K562 (cell line): ENCODE results near the gene GPR75. TPM values are rescaled to one million over a fixed set of nuclear protein-coding genes. Genes with fewer than 3 reads are reported as not detected.

Experiments
- ATAC-seq: fragments of 200-7000 bp; cut with Tn5 transposase; 3 replicates; pipeline ENCODE4 v1.9.1; 2020; ENCODE audit warnings: moderate library complexity
- BruUV-seq: library from RNA; stranded (reverse); fragments of 400-500 nt; replicated peaks from 2 replicates; lab custom pipeline; 2021; lab: Mats Ljungman, UMichigan
- CTCF ChIA-PET: fragments of 300-600 bp; formaldehyde crosslinking; extraction: SDS; loops from one replicate; lab custom pipeline; 2021; ENCODE audit warnings: low intra/inter-chr PET ratio; lab: Yijun Ruan, JAX
- POLR2A ChIA-PET: fragments of 300-600, 350-650 bp; sonication (Branson Sonifier 250); formaldehyde crosslinking; extraction: SDS; loops from one replicate; lab custom pipeline; 2021; ENCODE audit warnings: antibody characterized with exemption, inconsistent platforms; lab: Yijun Ruan, JAX
- DNase-seq, 4 experiments: peaks; one replicate each; pipeline versions ENCODE4 v3.0.0 to v3.0.0-alpha.2; 2011 to 2018; ENCODE audit warnings: low spot score in 3 of 4, mixed read lengths in 3 of 4; ENCODE audit errors: extremely low read depth in 1 of 4
- FAIRE-seq: peaks from 2 replicates; lab custom pipeline; 2011; peaks lifted over from hg19 to GRCh38; lab: Jason Lieb, UNC
- H2AFZ ChIP-seq: 2 replicates; pipeline ENCODE4 v1.6.0; 2011; ENCODE audit warnings: low read depth, low read length, control low read depth, inconsistent platforms
- H3K27ac ChIP-seq: fragments of 200-600 bp; 3 replicates; pipeline ENCODE4 v1.8.0; 2011; ENCODE audit warnings: low read depth, mild to moderate bottlenecking, control low read depth, inconsistent platforms, low read length, moderate library complexity, mixed read lengths; ENCODE audit errors: extremely low read depth
- H3K27me3 ChIP-seq, 2 experiments: fragments of 300-600 bp in 1 of 2; 2 replicates in 1 of 2; 3 replicates in 1 of 2; pipeline versions ENCODE4 v1.6.0 to v1.8.0; 2011; ENCODE audit warnings: inconsistent platforms in 2 of 2, low read length in 2 of 2, mild to moderate bottlenecking in 1 of 2, mixed read lengths in 1 of 2, moderate library complexity in 1 of 2; ENCODE audit not compliant: control insufficient read depth in 2 of 2, insufficient read depth in 2 of 2
- H3K36me3 ChIP-seq: fragments of 300-600 bp; 3 replicates; pipeline ENCODE4 v1.8.0; 2011; ENCODE audit warnings: mild to moderate bottlenecking, low read length, inconsistent platforms; ENCODE audit not compliant: control insufficient read depth, insufficient read depth
- H3K4me1 ChIP-seq, 2 experiments: fragments of 200-600 bp in 1 of 2; replicated peaks in 1 of 2; 2 replicates in 1 of 2; 3 replicates in 1 of 2; pipeline versions ENCODE4 v1.5.1 to v1.8.0; 2011; ENCODE audit warnings: inconsistent platforms in 2 of 2, low read length in 2 of 2, mild to moderate bottlenecking in 1 of 2, mixed read lengths in 1 of 2, moderate library complexity in 1 of 2; ENCODE audit not compliant: control insufficient read depth in 2 of 2, insufficient read depth in 2 of 2
- H3K4me2 ChIP-seq: 2 replicates; pipeline ENCODE4 v1.6.1; 2011; ENCODE audit warnings: low read length, control low read depth, inconsistent platforms, mixed read lengths; ENCODE audit not compliant: insufficient read depth
- H3K4me3 ChIP-seq: fragments of 200-600 bp; sonication (generic), shearing (Covaris generic); 2 replicates; pipeline ENCODE4 v1.5.1; 2016; ENCODE audit warnings: control low read depth, inconsistent platforms
- H3K79me2 ChIP-seq: fragments of 200-600 bp; 3 replicates; pipeline ENCODE4 v1.8.0; 2011; ENCODE audit warnings: low read length, inconsistent platforms; ENCODE audit not compliant: control insufficient read depth, insufficient read depth
- H3K9ac ChIP-seq, 2 experiments: 2 replicates each; pipeline versions ENCODE4 v1.6.0 to v1.6.1; 2011; ENCODE audit warnings: low read depth in 2 of 2, low read length in 2 of 2, control low read depth in 1 of 2, inconsistent platforms in 1 of 2, mild to moderate bottlenecking in 1 of 2, mixed read lengths in 1 of 2; ENCODE audit not compliant: insufficient read depth in 1 of 2
- H3K9me1 ChIP-seq: one replicate; pipeline ENCODE4 v1.6.0; 2011; ENCODE audit warnings: inconsistent platforms, mild to moderate bottlenecking, low read length, moderate library complexity; ENCODE audit not compliant: control insufficient read depth, insufficient read depth
- H3K9me3 ChIP-seq: replicated peaks from 2 replicates; pipeline ENCODE4 v1.5.1; 2011; ENCODE audit warnings: low read depth, low read length, inconsistent platforms; ENCODE audit not compliant: control insufficient read depth, insufficient read depth
- H4K20me1 ChIP-seq: replicated peaks from 2 replicates; pipeline ENCODE4 v1.6.1; 2011; ENCODE audit warnings: low read length, inconsistent platforms, mixed read lengths; ENCODE audit not compliant: control insufficient read depth, insufficient read depth
- CREBBP ChIP-seq: IDR thresholded peaks from one replicate; pipeline ENCODE4 v1.6.1; 2012; ENCODE audit warnings: low read depth, mild to moderate bottlenecking, control low read depth, inconsistent platforms, low read length
- PHB2 ChIP-seq: fragments of 450-650 bp; IDR thresholded peaks from 2 replicates; pipeline ENCODE4 v1.6.1; 2017; ENCODE audit warnings: low read depth
- ZC3H8 ChIP-seq: fragments of 450-650 bp; IDR thresholded peaks from 2 replicates; pipeline ENCODE4 v1.6.1; 2017
- WGBS: fragments of 100-300 bp; shearing (Covaris generic); methylation state at CpG from one replicate; pipeline ENCODE4 v1.1.6; 2016; ENCODE audit warnings: low coverage, mixed read lengths; ENCODE audit not compliant: insufficient coverage; ENCODE audit errors: missing lambda C conversion rate; 5-methylcytosine and 5-hydroxymethylcytosine counted together
- in situ Hi-C: fragments of 300-500 bp; cut with MboI; formaldehyde crosslinking; loops from 4 replicates; pipeline ENCODE4 v1.15.0; 2018; ENCODE audit warnings: inconsistent platforms, mixed read lengths
- intact Hi-C: fragments of 100-400 bp; cut with micrococcal nuclease; formaldehyde crosslinking; loops from 2 replicates; pipeline ENCODE4 v1.14.2; 2022
- polyA plus RNA-seq, 8 experiments: library from polyadenylated mRNA; depleted of rRNA in 4 of 8; stranded (reverse) in 5 of 8; unstranded in 3 of 8; fragments of >200 nt; fragmentation: Nextera tagmentation in 2 of 8; fragmentation: Illumina TruSeq in 1 of 8; extraction: Ambion mirVana in 2 of 8; extraction: Trizol in 1 of 8; gene quantifications; 2 replicates each; pipeline versions ENCODE4 v1.2.1 to v1.2.3, GENCODE V29; 2011 to 2014; ENCODE audit warnings: inconsistent platforms in 1 of 8, missing spikeins in 1 of 8
- total RNA-seq, 7 experiments: library from RNA; depleted of rRNA in 6 of 7; stranded (reverse); fragments of >200 nt in 6 of 7; fragmentation: Illumina TruSeq in 2 of 7; extraction: Trizol in 2 of 7; gene quantifications; 2 replicates each; pipeline versions ENCODE4 v1.2.1 to v1.2.3, GENCODE V29; 2011 to 2021; ENCODE audit warnings: low replicate concordance in 1 of 7
- TF ChIP-seq, protein P1 (sequence below): fragments of 250-450 bp; sonication (Bioruptor Pico); IDR thresholded peaks from 2 replicates; pipeline ENCODE4 v1.5.0; 2021; ENCODE audit warnings: mild to moderate bottlenecking, moderate library complexity

GPR75 gene
- total and polyA plus RNA-seq, 9 of the 15 experiments (the other 6 are each of a cell fraction or from before 2014, with no cell fraction given): 0.10 to 3.9 (median 2.3) TPM

DNA sequence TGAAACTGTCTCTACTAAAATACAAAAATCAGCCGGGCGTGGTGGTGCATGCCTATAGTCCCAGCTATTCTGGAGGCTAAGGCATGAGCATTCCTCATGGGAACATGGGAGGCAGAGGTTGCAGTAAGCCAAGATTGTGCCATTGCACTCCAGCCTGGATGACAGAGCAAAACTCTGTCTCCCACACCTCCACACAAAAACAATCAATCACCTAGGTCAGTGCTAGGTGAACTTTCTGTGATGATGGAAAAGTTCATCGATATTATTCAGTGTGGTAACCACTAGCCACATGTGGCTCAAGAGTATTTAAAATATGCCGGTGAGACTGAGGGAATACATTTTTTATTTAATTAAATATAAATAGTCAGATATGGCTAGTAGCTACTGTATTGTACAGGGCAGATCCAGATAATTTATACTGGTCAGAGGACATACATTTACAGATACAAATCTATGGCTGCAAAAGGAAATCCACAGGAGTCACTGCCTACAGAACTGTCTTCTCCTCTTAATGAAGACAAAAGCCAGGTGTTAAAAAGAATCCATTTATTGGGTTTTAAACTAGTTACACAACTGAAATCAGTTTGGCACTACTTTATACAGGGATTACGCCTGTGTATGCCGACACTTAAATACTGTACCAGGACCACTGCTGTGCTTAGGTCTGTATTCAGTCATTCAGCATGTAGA lies 3.9 kb upstream of the GPR75 start (continued):
- TF ChIP-seq, protein P1, sequence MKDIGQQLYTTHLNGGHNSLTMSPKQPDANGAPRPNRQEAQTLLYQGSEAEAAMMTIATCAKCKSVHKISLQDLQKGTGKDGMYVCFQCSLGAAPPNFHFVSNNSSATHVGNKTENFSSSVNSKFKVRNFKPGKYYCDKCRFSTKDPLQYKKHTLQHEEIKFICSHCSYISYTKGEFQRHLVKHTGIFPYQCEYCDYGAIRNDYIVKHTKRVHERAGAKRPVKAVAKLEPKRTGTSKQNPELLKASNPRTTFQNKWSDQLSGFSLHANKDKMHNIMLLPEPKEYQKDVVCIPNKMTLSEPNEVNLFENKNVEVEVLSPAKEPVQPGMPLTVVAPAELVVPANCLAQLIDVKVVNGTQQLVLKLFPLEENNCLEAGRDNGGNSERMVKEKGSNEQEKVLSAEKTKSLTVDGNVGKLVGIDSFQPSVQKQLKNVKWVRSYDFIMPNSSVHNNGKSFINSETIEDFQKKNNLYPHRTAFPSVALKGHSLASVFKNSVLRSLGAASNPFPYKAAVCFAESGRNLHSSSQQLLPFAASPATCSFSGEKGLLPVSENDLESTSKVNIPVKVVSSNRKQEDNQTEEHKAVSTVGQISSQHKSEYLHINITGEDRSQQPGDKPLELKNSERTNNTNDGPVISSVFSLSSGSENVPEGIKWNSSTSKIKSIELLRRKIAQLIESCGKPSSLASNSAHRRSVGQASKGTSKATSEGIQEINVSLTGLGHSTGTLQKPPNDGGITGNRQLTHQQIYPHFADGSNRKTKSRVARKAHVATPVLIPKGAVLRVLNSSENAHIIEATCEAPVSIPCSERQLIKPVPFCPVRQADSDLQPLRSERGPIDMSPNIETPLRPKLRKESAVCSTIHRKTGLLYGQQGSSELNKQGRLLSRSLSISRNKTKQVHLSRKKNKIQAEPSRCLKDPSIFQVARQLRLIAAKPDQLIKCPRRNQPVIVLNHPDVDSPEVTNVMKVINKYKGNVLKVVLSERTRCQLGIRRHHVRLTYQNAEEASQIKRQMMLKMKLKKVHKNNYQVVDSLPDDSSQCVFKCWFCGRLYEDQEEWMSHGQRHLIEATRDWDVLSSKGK (CRISPR knock-in tag): no peak

DNA sequence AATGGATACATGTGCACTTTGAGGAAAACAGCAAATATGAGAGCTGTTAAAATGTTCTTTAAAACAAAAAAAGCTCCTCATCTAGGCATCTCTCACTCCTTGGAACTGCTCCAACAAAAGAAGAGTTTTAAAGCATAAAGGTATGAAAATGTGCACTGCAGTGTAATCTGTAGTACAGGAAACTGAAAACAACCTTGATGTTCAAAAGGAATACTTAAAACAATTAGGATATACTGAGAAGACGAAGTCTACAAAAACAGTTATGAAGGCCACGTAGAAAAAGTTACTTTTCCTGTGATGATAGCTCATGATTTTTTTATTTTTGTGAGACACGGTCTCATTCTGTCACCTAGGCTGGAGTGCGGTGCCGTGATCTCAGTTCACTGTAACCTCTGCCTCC lies 2.1 kb upstream of the GPR75 start:
- no peak overlapping the region for H3K4me2 ChIP-seq
- DNase-seq (no peak), FAIRE-seq (no peak), ATAC-seq (no peak)
- intact Hi-C loops: no loop called here
- in situ Hi-C loops: no loop called here
- CTCF ChIA-PET: no interaction called here
- peaks cover 56% of the 10 kb centered on the region; the same call in 2 of the 3 replicates for H3K36me3 ChIP-seq
- TF ChIP-seq ZC3H8 (no peak), PHB2 (no peak), CREBBP (no peak)
- H3K9ac ChIP-seq: no peak overlapping the region
- H4K20me1 ChIP-seq: no peaks in the 10 kb centered on the region
- H3K9me3 ChIP-seq: no peaks in the 10 kb centered on the region
- H3K9me1 ChIP-seq: no peaks in the 10 kb centered on the region
- H3K27me3 ChIP-seq: no peaks in the 10 kb centered on the region
- no peak overlapping the region for H3K27ac ChIP-seq
- no TSS peak for BruUV-seq
- no peak overlapping the region for H3K4me3 ChIP-seq
- WGBS: 99% methylated on average over 5 of the region's 5 CpGs
- no peaks in the 10 kb centered on the region for H3K79me2 ChIP-seq
- no peak overlapping the region for H2AFZ ChIP-seq
- no peaks in the 10 kb centered on the region; a peak in 1 of 5 replicates for H3K4me1 ChIP-seq
- POLR2A ChIA-PET: interaction anchor here (0.6 to 1.3 kb wide), 5 partner anchors 12 to 494 kb away, joined by 3 to 4 read pairs (median 3); no protein-coding TSS in a partner anchor
